ENCODE measurements around the gene PAOX. TPM values are rescaled to one million over a fixed set of nuclear protein-coding genes. Genes with fewer than 3 reads are reported as not detected.

The PAOX gene
- total and polyA plus RNA-seq, 4 donors: 4.4 to 7.0 (median 6.6) TPM

GRCh38 chr10:133401981-133402725 lies 23.1 kb downstream of the PAOX start:
- ATAC-seq (ENCODE audit: insufficient read depth, low FRiP score) (no peak), DNase-seq (no peak)
- H3K36me3 ChIP-seq (ENCODE audit: control insufficient read depth in 4 of 4, insufficient read depth in 4 of 4, low read length in 4 of 4): peaks cover 14 to 62% (median 40%) of the 10 kb centered on the region in 4 donors
- H3K9me3 ChIP-seq (ENCODE audit: control insufficient read depth in 4 of 4, insufficient read depth in 3 of 4, low read length in 3 of 4): no peaks in the 10 kb centered on the region
- no peaks in the 10 kb centered on the region for H3K27me3 ChIP-seq (ENCODE audit: control insufficient read depth in 3 of 3, insufficient read depth in 3 of 3, low read length in 2 of 3)
- no peak overlapping the region for H3K4me3 ChIP-seq
- H3K27ac ChIP-seq (ENCODE audit: low read depth in 1 of 2, low read length in 1 of 2): no peak overlapping the region
- H3K4me1 ChIP-seq (ENCODE audit: control insufficient read depth in 5 of 5, insufficient read depth in 5 of 5, low read length in 5 of 5): peaks cover 0 to 1% (median 0%) of the 10 kb centered on the region in 5 donors
- TF ChIP-seq CTCF (IDR thresholded peaks at IDR 0.05; ENCODE audit: control extremely low read depth, extremely low read depth): no peak
- no peak overlapping the region for H3K9ac ChIP-seq (ENCODE audit: insufficient read depth in 1 of 2, low read length in 2 of 2)
- WGBS, 2 donors: 98% methylated on average over 20 to 21 of the region's 21 CpGs

GRCh38 chr10:133403359-133403758 lies 24.3 kb downstream of the PAOX start:
- no peak overlapping the region for H3K9ac ChIP-seq (ENCODE audit: insufficient read depth in 1 of 2, low read length in 2 of 2)
- no peaks in the 10 kb centered on the region for H3K27me3 ChIP-seq (ENCODE audit: control insufficient read depth in 3 of 3, insufficient read depth in 3 of 3, low read length in 2 of 3)
- peaks cover 0 to 2% (median under 1%) of the 10 kb centered on the region in 4 donors for H3K9me3 ChIP-seq (ENCODE audit: control insufficient read depth in 4 of 4, insufficient read depth in 3 of 4, low read length in 3 of 4)
- 88 to 89% methylated on average over 16 of the region's 16 CpGs for WGBS, 2 donors
- DNase-seq (no peak), ATAC-seq (ENCODE audit: insufficient read depth, low FRiP score) (no peak)
- H3K4me3 ChIP-seq: no peak overlapping the region
- no peak overlapping the region for H3K27ac ChIP-seq (ENCODE audit: low read depth in 1 of 2, low read length in 1 of 2)
- H3K36me3 ChIP-seq (ENCODE audit: control insufficient read depth in 4 of 4, insufficient read depth in 4 of 4, low read length in 4 of 4): peaks cover 16 to 67% (median 40%) of the 10 kb centered on the region in 4 donors
- H3K4me1 ChIP-seq (ENCODE audit: control insufficient read depth in 5 of 5, insufficient read depth in 5 of 5, low read length in 5 of 5): no peaks in the 10 kb centered on the region
- no peak for TF ChIP-seq CTCF (IDR thresholded peaks at IDR 0.05; ENCODE audit: control extremely low read depth, extremely low read depth)

- Histone ChIP-seq H3K27ac (ENCODE audit: low read depth in 1 of 2, low read length in 1 of 2) (no peak overlapping the region), H3K36me3 (ENCODE audit: control insufficient read depth in 4 of 4, insufficient read depth in 4 of 4, low read length in 4 of 4) (peaks cover 14 to 71% (median 40%) of the 10 kb centered on the region in 4 donors), H3K9me3 (ENCODE audit: control insufficient read depth in 4 of 4, insufficient read depth in 3 of 4, low read length in 3 of 4) (peaks cover 0 to 3% (median under 1%) of the 10 kb centered on the region in 4 donors), H3K4me1 (ENCODE audit: control insufficient read depth in 5 of 5, insufficient read depth in 5 of 5, low read length in 5 of 5) (no peaks in the 10 kb centered on the region), H3K4me3 (no peak overlapping the region), H3K9ac (ENCODE audit: insufficient read depth in 1 of 2, low read length in 2 of 2) (no peak overlapping the region), H3K27me3 (ENCODE audit: control insufficient read depth in 3 of 3, insufficient read depth in 3 of 3, low read length in 2 of 3) (no peaks in the 10 kb centered on the region)
- no peak for DNase-seq
- no peak for ATAC-seq (ENCODE audit: insufficient read depth, low FRiP score)
- no peak for TF ChIP-seq CTCF (IDR thresholded peaks at IDR 0.05; ENCODE audit: control extremely low read depth, extremely low read depth)
- 95% methylated on average over 5 of the region's 5 CpGs for WGBS, 2 donors
Observed at GRCh38 chr10:133403784-133404183, 24.7 kb downstream of the PAOX start.

All from lung (tissue), 12 donors.